Measurements from ENCODE around the gene DSCAM. TPM values are rescaled to one million over a fixed set of nuclear protein-coding genes. Genes with fewer than 3 reads are reported as not detected.

The DSCAM gene
- total RNA-seq, 1 donor from 2014 or later, result not detected

- no peaks in the 10 kb centered on the region for H3K36me3 Mint-ChIP-seq (ENCODE audit: unreplicated experiment)
Measured at GRCh38 chr21:40255518-40256444, 591.2 kb downstream of the DSCAM start.

GRCh38 chr21:40254540-40255465, 592.2 kb downstream of the DSCAM start:
- DNase-seq (ENCODE audit: extremely low spot score, unreplicated experiment), result no peak
- H3K27ac Mint-ChIP-seq (ENCODE audit: unreplicated experiment), result no peak overlapping the region
- no peaks in the 10 kb centered on the region for H3K4me1 Mint-ChIP-seq (ENCODE audit: unreplicated experiment)
- no peaks in the 10 kb centered on the region for H3K36me3 Mint-ChIP-seq (ENCODE audit: unreplicated experiment)
- H3K27me3 Mint-ChIP-seq (ENCODE audit: unreplicated experiment), result no peaks in the 10 kb centered on the region
- H3K4me3 Mint-ChIP-seq (ENCODE audit: unreplicated experiment), result no peak overlapping the region
- TF ChIP-seq, protein P1, sequence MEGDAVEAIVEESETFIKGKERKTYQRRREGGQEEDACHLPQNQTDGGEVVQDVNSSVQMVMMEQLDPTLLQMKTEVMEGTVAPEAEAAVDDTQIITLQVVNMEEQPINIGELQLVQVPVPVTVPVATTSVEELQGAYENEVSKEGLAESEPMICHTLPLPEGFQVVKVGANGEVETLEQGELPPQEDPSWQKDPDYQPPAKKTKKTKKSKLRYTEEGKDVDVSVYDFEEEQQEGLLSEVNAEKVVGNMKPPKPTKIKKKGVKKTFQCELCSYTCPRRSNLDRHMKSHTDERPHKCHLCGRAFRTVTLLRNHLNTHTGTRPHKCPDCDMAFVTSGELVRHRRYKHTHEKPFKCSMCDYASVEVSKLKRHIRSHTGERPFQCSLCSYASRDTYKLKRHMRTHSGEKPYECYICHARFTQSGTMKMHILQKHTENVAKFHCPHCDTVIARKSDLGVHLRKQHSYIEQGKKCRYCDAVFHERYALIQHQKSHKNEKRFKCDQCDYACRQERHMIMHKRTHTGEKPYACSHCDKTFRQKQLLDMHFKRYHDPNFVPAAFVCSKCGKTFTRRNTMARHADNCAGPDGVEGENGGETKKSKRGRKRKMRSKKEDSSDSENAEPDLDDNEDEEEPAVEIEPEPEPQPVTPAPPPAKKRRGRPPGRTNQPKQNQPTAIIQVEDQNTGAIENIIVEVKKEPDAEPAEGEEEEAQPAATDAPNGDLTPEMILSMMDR (IDR thresholded peaks at IDR 0.05), result no peak
- peaks cover 41% of the 10 kb centered on the region for H3K9me3 Mint-ChIP-seq (ENCODE audit: unreplicated experiment)

More at GRCh38 chr21:40255518-40256444, 591.2 kb downstream of the DSCAM start:
- TF ChIP-seq, protein P1 (IDR thresholded peaks at IDR 0.05), result no peak
- Mint-ChIP-seq H3K27ac (ENCODE audit: unreplicated experiment) (no peak overlapping the region), H3K27me3 (ENCODE audit: unreplicated experiment) (no peaks in the 10 kb centered on the region), H3K4me3 (ENCODE audit: unreplicated experiment) (no peak overlapping the region), H3K4me1 (ENCODE audit: unreplicated experiment) (no peaks in the 10 kb centered on the region), H3K9me3 (ENCODE audit: unreplicated experiment) (peaks cover 45% of the 10 kb centered on the region)
- peak; percentile 54 for DNase-seq (ENCODE audit: extremely low spot score, unreplicated experiment)

DNA sequence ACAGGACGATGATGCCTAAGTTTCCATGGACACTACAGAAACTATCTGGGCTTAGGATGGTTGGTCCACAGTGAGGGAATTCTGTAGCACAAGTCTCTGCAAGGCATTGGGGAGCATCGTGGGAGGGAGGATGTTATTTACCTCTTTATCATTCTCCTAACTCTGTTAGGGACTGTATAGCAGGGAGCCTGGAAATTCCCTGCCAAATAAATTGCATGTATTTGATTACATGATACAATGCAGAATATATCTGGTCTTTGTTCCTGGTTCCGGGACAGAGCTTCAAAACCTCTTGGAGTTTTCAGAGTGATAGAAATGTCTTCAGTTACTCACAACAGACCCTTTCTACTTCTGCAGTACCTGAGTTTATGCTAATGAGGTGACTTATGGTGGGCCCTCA, 593.8 kb downstream of the DSCAM start:
- Mint-ChIP-seq H3K27me3 (ENCODE audit: unreplicated experiment) (no peaks in the 10 kb centered on the region), H3K36me3 (ENCODE audit: unreplicated experiment) (no peaks in the 10 kb centered on the region), H3K9me3 (ENCODE audit: unreplicated experiment) (peaks cover 44% of the 10 kb centered on the region), H3K27ac (ENCODE audit: unreplicated experiment) (no peak overlapping the region), H3K4me3 (ENCODE audit: unreplicated experiment) (no peak overlapping the region), H3K4me1 (ENCODE audit: unreplicated experiment) (no peaks in the 10 kb centered on the region)
- no peak for DNase-seq (ENCODE audit: extremely low spot score, unreplicated experiment)
- TF ChIP-seq, protein P1 (IDR thresholded peaks at IDR 0.05), result no peak

DNA sequence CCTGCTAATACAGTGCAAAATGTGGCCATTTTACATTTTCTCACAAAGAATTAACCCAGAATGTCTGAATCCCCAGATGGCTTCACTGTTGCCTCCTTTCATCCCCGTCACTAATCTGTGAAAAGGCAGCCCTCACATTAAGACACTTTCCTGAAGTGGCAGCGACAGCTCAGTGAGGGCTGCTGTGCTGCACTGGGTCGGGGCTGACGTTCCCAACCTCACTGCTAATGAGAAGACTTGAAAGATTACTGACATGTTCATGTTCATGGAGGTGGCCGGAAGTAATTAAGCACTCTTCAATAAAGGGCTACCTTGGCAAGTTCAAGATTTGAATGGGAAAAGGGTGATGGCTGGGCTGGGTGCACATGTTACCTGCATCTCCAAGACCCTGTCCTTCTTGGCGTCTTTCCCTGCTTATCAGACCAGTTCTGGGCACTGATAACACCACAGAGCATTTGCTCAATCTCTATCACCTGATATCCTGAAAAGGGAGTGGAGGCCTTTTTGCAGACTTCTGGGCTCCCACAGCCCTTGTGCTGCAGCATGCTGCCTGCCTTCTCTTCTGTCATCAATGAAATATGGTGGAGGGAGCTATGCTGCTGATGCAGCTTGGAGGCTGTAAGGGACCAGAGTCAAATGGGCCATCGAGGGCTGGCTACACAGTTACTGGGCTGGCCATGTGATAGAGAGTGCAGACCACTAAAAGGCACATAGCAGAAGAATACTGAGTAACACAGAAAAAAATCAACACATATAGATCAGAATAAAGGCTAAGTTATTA, 596.3 kb downstream of the DSCAM start:
- no peaks in the 10 kb centered on the region for H3K36me3 Mint-ChIP-seq (ENCODE audit: unreplicated experiment)
- H3K9me3 Mint-ChIP-seq (ENCODE audit: unreplicated experiment), result peaks cover 49% of the 10 kb centered on the region
- TF ChIP-seq, protein P1 (IDR thresholded peaks at IDR 0.05), result no peak
- no peaks in the 10 kb centered on the region for H3K4me1 Mint-ChIP-seq (ENCODE audit: unreplicated experiment)
- H3K27me3 Mint-ChIP-seq (ENCODE audit: unreplicated experiment), result no peaks in the 10 kb centered on the region
- DNase-seq (ENCODE audit: extremely low spot score, unreplicated experiment), result no peak
- H3K4me3 Mint-ChIP-seq (ENCODE audit: unreplicated experiment), result no peak overlapping the region
- H3K27ac Mint-ChIP-seq (ENCODE audit: unreplicated experiment), result no peak overlapping the region

Data from osteocyte (in vitro differentiated cells).